K562 (cell line): ENCODE results near the gene UBE2H. TPM values are rescaled to one million over a fixed set of nuclear protein-coding genes. Genes with fewer than 3 reads are reported as not detected.

Experiments used
- CREB1 ChIP-seq, 2 experiments: sonication (generic) in 1 of 2; formaldehyde crosslinking in 1 of 2; IDR thresholded peaks; 2 replicates each; pipeline versions ENCODE4 v1.6.1 to v1.8.0; 2012 to 2022; ENCODE audit warnings: inconsistent platforms in 1 of 2, mild to moderate bottlenecking in 1 of 2, missing genetic modification reagents in 1 of 2, moderate library complexity in 1 of 2
- DMBX1 ChIP-seq: fragments of 250-450 bp; sonication (Bioruptor Pico); IDR thresholded peaks from 2 replicates; pipeline ENCODE4 v1.8.0; 2022; ENCODE audit warnings: inconsistent platforms, mild to moderate bottlenecking, moderate library complexity, borderline replicate concordance
- FOXM1 ChIP-seq, 2 experiments: fragments of 450-650 bp in 1 of 2; sonication (generic) in 1 of 2; formaldehyde crosslinking in 1 of 2; IDR thresholded peaks; 2 replicates each; pipeline versions ENCODE4 v1.6.1 to v1.9.0; 2017 to 2022; ENCODE audit warnings: low read depth in 2 of 2, mild to moderate bottlenecking in 2 of 2, missing genetic modification reagents in 1 of 2, moderate library complexity in 1 of 2
- MECOM ChIP-seq: fragments of 250-450 bp; sonication (Bioruptor Pico); IDR thresholded peaks from 2 replicates; pipeline ENCODE4 v1.8.0; 2022; ENCODE audit warnings: inconsistent platforms
- MNT ChIP-seq, 2 experiments: fragments of 450-650 bp; conservative IDR thresholded peaks; 2 replicates each; pipeline ENCODE4 v1.6.1; 2017; ENCODE audit warnings: mild to moderate bottlenecking in 2 of 2, moderate library complexity in 2 of 2
- OTX1 ChIP-seq: fragments of 450-650 bp; formaldehyde crosslinking; IDR thresholded peaks from 2 replicates; pipeline ENCODE4 v1.4.0; 2022; ENCODE audit warnings: mild to moderate bottlenecking
- PTTG1 ChIP-seq: fragments of 450-650 bp; IDR thresholded peaks from 2 replicates; pipeline ENCODE4 v1.6.1; 2016; ENCODE audit warnings: low read depth, mild to moderate bottlenecking, missing genetic modification characterization, missing compliant biosample characterization
- RBFOX2 ChIP-seq: fragments of 200-400 bp; formaldehyde crosslinking; IDR thresholded peaks from 2 replicates; pipeline ENCODE4 v1.6.1; 2017; ENCODE audit warnings: low read depth, mild to moderate bottlenecking, low read length, moderate library complexity
- REST ChIP-seq, 2 experiments: fragments of 450-650 bp; formaldehyde crosslinking in 1 of 2; IDR thresholded peaks; 2 replicates each; pipeline versions ENCODE4 v1.4.0 to v1.6.1; 2014 to 2020; ENCODE audit warnings: mild to moderate bottlenecking in 2 of 2, borderline replicate concordance in 1 of 2, low read depth in 1 of 2
- SMAD2 ChIP-seq: fragments of 150-350 bp; IDR thresholded peaks from 2 replicates; pipeline ENCODE4 v1.6.1; 2014; ENCODE audit warnings: low read depth, mild to moderate bottlenecking, low read length
- SMAD3 ChIP-seq: fragments of 450-650 bp; formaldehyde crosslinking; conservative IDR thresholded peaks from 2 replicates; pipeline ENCODE4 v1.4.0; 2020; ENCODE audit warnings: mild to moderate bottlenecking
- SMAD4 ChIP-seq: fragments of 250-450 bp; sonication (Bioruptor Pico); conservative IDR thresholded peaks from 2 replicates; pipeline ENCODE4 v1.8.0; 2021; ENCODE audit warnings: inconsistent platforms, mild to moderate bottlenecking, moderate library complexity
- SNAPC5 ChIP-seq: fragments of 250-450 bp; sonication (Bioruptor Pico); IDR thresholded peaks from 2 replicates; pipeline ENCODE4 v1.8.0; 2021; ENCODE audit warnings: moderate library complexity, mild to moderate bottlenecking, inconsistent platforms
- ZFX ChIP-seq: sonication (generic); formaldehyde crosslinking; IDR thresholded peaks from 2 replicates; pipeline ENCODE4 v1.8.0; 2022; ENCODE audit warnings: mild to moderate bottlenecking, missing genetic modification reagents, moderate library complexity
- ZNF75A ChIP-seq: fragments of 450-650 bp; formaldehyde crosslinking; IDR thresholded peaks from 2 replicates; pipeline ENCODE4 v1.4.0; 2020; ENCODE audit warnings: mild to moderate bottlenecking
- polyA plus RNA-seq, 8 experiments: library from polyadenylated mRNA; depleted of rRNA in 4 of 8; stranded (reverse) in 5 of 8; unstranded in 3 of 8; fragments of >200 nt; fragmentation: Nextera tagmentation in 2 of 8; fragmentation: Illumina TruSeq in 1 of 8; extraction: Ambion mirVana in 2 of 8; extraction: Trizol in 1 of 8; gene quantifications; 2 replicates each; pipeline versions ENCODE4 v1.2.1 to v1.2.3, GENCODE V29; 2011 to 2014; ENCODE audit warnings: inconsistent platforms in 1 of 8, missing spikeins in 1 of 8
- total RNA-seq, 7 experiments: library from RNA; depleted of rRNA in 6 of 7; stranded (reverse); fragments of >200 nt in 6 of 7; fragmentation: Illumina TruSeq in 2 of 7; extraction: Trizol in 2 of 7; gene quantifications; 2 replicates each; pipeline versions ENCODE4 v1.2.1 to v1.2.3, GENCODE V29; 2011 to 2021; ENCODE audit warnings: low replicate concordance in 1 of 7

The UBE2H gene
- total and polyA plus RNA-seq, 9 of the 15 experiments (the other 6 are each of a cell fraction or from before 2014, with no cell fraction given), result 6.3 to 33.0 (median 13.3) TPM

GRCh38 chr7:129948877-129949291 lies 3.9 kb downstream of the UBE2H start (continued):
- TF ChIP-seq FOXM1 (IDR thresholded peaks at IDR 0.05; ENCODE audit: low read depth) (peak; percentile 46; the same call in 1 of the 2 replicates), FOXM1 (CRISPR knock-in tag; IDR thresholded peaks at IDR 0.05; ENCODE audit: low read depth) (no peak), RBFOX2 (peak; percentile 28; the same call in 1 of the 2 replicates), PTTG1 (tag) (no peak), CREB1 (IDR thresholded peaks at IDR 0.05) (0 out of 2 replicates have a peak, but pooled peaks have one; percentile 16), CREB1 (CRISPR knock-in tag; IDR thresholded peaks at IDR 0.05) (no peak), OTX1 (CRISPR knock-in tag) (0 out of 2 replicates have a peak, but pooled peaks have one; percentile 12), SMAD2 (no peak), MECOM (no peak), REST (IDR thresholded peaks at IDR 0.05; ENCODE audit: borderline replicate concordance) (no peak; the same call in 1 of the 2 replicates), REST (CRISPR knock-in tag; IDR thresholded peaks at IDR 0.05; ENCODE audit: low read depth) (0 out of 2 replicates have a peak, but pooled peaks have one; percentile 40), SMAD3 (CRISPR knock-in tag) (0 out of 2 replicates have a peak, but pooled peaks have one; percentile 8), MNT (conservative IDR thresholded peaks at IDR 0.05) (peak; percentile 38 to 70; a peak in 3 of 4 replicates), ZNF75A (CRISPR knock-in tag) (no peak), SMAD4 (CRISPR knock-in tag) (no peak), SNAPC5 (no peak), ZFX (CRISPR knock-in tag) (no peak), DMBX1 (CRISPR knock-in tag) (no peak)
